K562 (cell line): ENCODE results near the gene SET. TPM values are rescaled to one million over a fixed set of nuclear protein-coding genes. Genes with fewer than 3 reads are reported as not detected.

Experiments used
- CAMTA2 ChIP-seq: fragments of 250-450 bp; sonication (Bioruptor Pico); conservative IDR thresholded peaks from 2 replicates; pipeline ENCODE4 v1.5.1; 2022
- CEBPZ ChIP-seq: fragments of 150-350 bp; IDR thresholded peaks from 2 replicates; pipeline ENCODE4 v1.6.1; 2014; ENCODE audit warnings: low read depth, mild to moderate bottlenecking, low read length, borderline replicate concordance
- ETS2 ChIP-seq: IDR thresholded peaks from 2 replicates; pipeline ENCODE4 v1.6.1; 2016; ENCODE audit warnings: borderline replicate concordance, missing genetic modification characterization, mild to moderate bottlenecking, moderate library complexity, missing compliant biosample characterization; ENCODE audit not compliant: poor library complexity, severe bottlenecking
- FOXA1 ChIP-seq: fragments of 450-650 bp; IDR thresholded peaks from 2 replicates; pipeline ENCODE4 v1.6.1; 2016; ENCODE audit warnings: mild to moderate bottlenecking, borderline replicate concordance
- GTF2A2 ChIP-seq: IDR thresholded peaks from 2 replicates; pipeline ENCODE4 v1.6.1; 2016; ENCODE audit warnings: mild to moderate bottlenecking, missing genetic modification characterization, missing compliant biosample characterization
- GTF3C2 ChIP-seq: IDR thresholded peaks from 3 replicates; pipeline ENCODE4 v1.6.1; 2011; ENCODE audit warnings: borderline replicate concordance, mild to moderate bottlenecking, moderate library complexity; ENCODE audit not compliant: insufficient read length; ENCODE audit errors: extremely low read depth
- KAT7 ChIP-seq: sonication (generic); formaldehyde crosslinking; IDR thresholded peaks from 2 replicates; pipeline ENCODE4 v1.8.0; 2022; ENCODE audit warnings: missing genetic modification reagents, mild to moderate bottlenecking, borderline replicate concordance
- LEF1 ChIP-seq: fragments of 450-650 bp; IDR thresholded peaks from 2 replicates; pipeline ENCODE4 v1.6.1; 2016; ENCODE audit warnings: mild to moderate bottlenecking
- MXI1 ChIP-seq: IDR thresholded peaks from 2 replicates; pipeline ENCODE4 v1.6.1; 2011; ENCODE audit warnings: low read depth, mild to moderate bottlenecking, improper control_type of control experiment, low read length
- NBN ChIP-seq: fragments of 450-650 bp; IDR thresholded peaks from 2 replicates; pipeline ENCODE4 v1.6.1; 2016; ENCODE audit warnings: low read depth, mild to moderate bottlenecking
- PATZ1 ChIP-seq: fragments of 250-450 bp; sonication (Bioruptor Pico); IDR thresholded peaks from 2 replicates; pipeline ENCODE4 v1.5.0; 2020; ENCODE audit warnings: mild to moderate bottlenecking, borderline replicate concordance
- PREB ChIP-seq: sonication (generic); formaldehyde crosslinking; IDR thresholded peaks from 2 replicates; pipeline ENCODE4 v1.8.1; 2023; ENCODE audit warnings: mild to moderate bottlenecking, missing genetic modification reagents
- TAL1 ChIP-seq: fragments of 450-650 bp; IDR thresholded peaks from 2 replicates; pipeline ENCODE4 v1.6.1; 2016; ENCODE audit warnings: mild to moderate bottlenecking
- ZNF239 ChIP-seq: fragments of 250-450 bp; sonication (Bioruptor Pico); IDR thresholded peaks from 2 replicates; pipeline ENCODE4 v1.4.0; 2020; ENCODE audit warnings: mild to moderate bottlenecking
- ZNF655 ChIP-seq: fragments of 250-450 bp; sonication (Bioruptor Pico); IDR thresholded peaks from 2 replicates; pipeline ENCODE4 v1.5.0; 2021
- ZNF764 ChIP-seq: fragments of 250-450 bp; sonication (Bioruptor Pico); IDR thresholded peaks from 2 replicates; pipeline ENCODE4 v1.4.0; 2020; ENCODE audit warnings: low read depth, mild to moderate bottlenecking, moderate library complexity
- polyA plus RNA-seq, 8 experiments: library from polyadenylated mRNA; depleted of rRNA in 4 of 8; stranded (reverse) in 5 of 8; unstranded in 3 of 8; fragments of >200 nt; fragmentation: Nextera tagmentation in 2 of 8; fragmentation: Illumina TruSeq in 1 of 8; extraction: Ambion mirVana in 2 of 8; extraction: Trizol in 1 of 8; gene quantifications; 2 replicates each; pipeline versions ENCODE4 v1.2.1 to v1.2.3, GENCODE V29; 2011 to 2014; ENCODE audit warnings: inconsistent platforms in 1 of 8, missing spikeins in 1 of 8
- total RNA-seq, 7 experiments: library from RNA; depleted of rRNA in 6 of 7; stranded (reverse); fragments of >200 nt in 6 of 7; fragmentation: Illumina TruSeq in 2 of 7; extraction: Trizol in 2 of 7; gene quantifications; 2 replicates each; pipeline versions ENCODE4 v1.2.1 to v1.2.3, GENCODE V29; 2011 to 2021; ENCODE audit warnings: low replicate concordance in 1 of 7

SET gene
- total and polyA plus RNA-seq, 9 of the 15 experiments (the other 6 are each of a cell fraction or from before 2014, with no cell fraction given), result 404 to 1,447 (median 907) TPM

- TF ChIP-seq PATZ1 (CRISPR knock-in tag) (no peak), CEBPZ (no peak), ETS2 (tag) (no peak), TAL1 (no peak), ZNF239 (CRISPR knock-in tag) (no peak), PREB (CRISPR knock-in tag) (no peak), GTF2A2 (tag) (no peak), ZNF764 (CRISPR knock-in tag) (no peak), ZNF655 (CRISPR knock-in tag) (no peak), CAMTA2 (CRISPR knock-in tag) (no peak), LEF1 (no peak), NBN (no peak), MXI1 (0 out of 2 replicates have a peak, but pooled peaks have one; percentile 8), GTF3C2 (no peak), FOXA1 (no peak), KAT7 (CRISPR knock-in tag) (peak; percentile 58; the same call in 1 of the 2 replicates)
Measured at GRCh38 chr9:128702445-128702948, 13.5 kb downstream of the SET start, which contains the start of gene PKN3 (continued).
